Measurements from ENCODE around the gene LRRC37B.
A peak's percentile ranks its signal among the peaks of the same experiment; 100 is the strongest.
"Not testable (repeated sequence)": the region's sequence is repeated elsewhere in the genome, so short reads cannot be mapped to it uniquely, and the experiment has no call there.

The LRRC37B gene

DNA sequence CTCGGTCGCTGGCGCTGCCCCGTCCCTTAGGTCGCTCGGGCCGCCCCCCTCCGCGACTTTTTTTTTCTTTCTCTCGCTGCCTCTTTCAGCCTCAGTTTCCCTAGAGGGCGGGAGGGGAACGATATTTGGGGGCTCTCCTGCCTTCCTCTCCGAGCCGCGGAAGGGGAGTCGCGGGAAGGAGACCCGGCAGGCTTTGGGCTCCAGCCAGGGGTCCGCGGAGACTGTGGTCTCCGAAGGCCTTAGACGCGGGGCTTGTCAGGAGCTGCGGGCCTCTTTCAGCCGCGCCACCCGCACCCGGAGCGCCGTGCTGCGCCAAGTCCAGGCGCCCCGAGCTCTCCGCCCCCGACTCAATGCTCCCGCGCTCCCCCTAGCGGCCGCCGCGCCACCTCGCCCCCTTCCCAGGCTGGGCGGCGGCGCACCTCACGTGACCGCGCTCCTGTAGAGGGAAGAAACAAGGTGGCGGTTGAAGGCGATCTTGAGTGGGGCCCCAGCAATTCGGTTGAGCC is at the start of gene LRRC37B:
Gene LRRC37B, plus strand, starts transcription at position 427 of the 506 bp plus-strand sequence. CDS start 14,010 bp downstream, outside the sequence.
- peak; percentile 65 for DNase-seq (ENCODE audit: low read depth)

DNA sequence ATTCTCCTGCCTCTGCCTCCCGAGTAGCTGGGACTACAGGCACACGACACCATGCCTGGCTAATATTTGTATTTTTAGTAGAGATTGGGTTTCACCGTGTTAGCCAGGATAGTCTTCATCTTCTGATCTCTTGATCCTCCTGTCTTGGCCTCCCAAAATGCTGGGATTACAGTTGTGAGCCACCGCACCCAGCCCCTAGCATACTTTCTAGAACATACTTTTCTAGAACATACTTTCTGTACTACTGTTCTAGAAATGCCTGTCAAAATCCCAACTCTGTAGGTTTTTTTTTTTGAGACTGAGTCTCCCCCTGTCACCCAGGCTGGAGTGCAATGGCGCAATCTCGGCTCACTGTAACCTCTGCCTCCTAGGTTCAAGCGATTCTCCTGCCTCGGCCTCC is 43.1 kb upstream of the LRRC37B start:
- not testable (repeated sequence) for DNase-seq (ENCODE audit: low read depth)

DNA sequence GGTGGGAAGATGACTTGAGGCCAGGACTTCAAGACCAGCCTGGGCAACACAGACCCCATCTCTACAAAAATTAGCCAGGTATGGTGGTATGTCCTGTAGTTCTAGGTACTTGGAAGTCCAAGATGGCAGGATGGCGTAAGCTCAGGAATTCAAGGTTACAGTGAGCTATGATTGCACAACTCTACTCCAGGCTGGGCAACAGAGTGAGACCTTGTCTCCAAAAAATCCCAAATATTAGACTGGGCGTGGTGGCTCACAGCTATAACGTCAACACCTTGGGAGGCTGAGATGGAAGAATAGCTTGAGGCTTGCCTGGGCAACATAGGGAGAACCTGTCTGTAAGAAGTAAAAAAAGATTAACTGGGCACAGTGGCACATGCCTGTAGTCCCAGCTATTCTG is 39.5 kb upstream of the LRRC37B start:
- no peak for DNase-seq (ENCODE audit: low read depth)

- DNase-seq (ENCODE audit: low read depth): not testable (repeated sequence)
Observed at GRCh38 chr17:31970416-31970815, 36.8 kb upstream of the LRRC37B start.

- DNase-seq (ENCODE audit: low read depth): not testable (repeated sequence)
Observed at GRCh38 chr17:31974269-31975071, 32.7 kb upstream of the LRRC37B start.

DNA sequence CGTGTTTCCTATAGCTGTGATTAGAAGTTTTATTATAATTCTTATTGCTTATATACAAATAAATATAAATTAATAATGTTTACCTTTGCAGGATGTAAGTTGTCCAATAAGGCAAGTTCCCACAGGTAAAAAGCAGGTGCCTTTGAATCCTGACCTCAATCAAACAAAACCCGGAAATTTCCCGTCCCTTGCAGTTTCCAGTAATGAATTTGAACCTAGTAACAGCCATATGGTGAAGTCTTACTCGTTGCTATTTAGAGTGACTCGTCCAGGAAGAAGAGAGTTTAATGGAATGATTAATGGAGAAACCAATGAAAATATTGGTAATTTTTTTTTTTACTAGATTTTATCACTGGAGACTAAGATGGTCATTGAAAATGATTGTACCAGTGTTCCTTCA is 31.8 kb upstream of the LRRC37B start:
- not testable (repeated sequence) for DNase-seq (ENCODE audit: low read depth)

DNA sequence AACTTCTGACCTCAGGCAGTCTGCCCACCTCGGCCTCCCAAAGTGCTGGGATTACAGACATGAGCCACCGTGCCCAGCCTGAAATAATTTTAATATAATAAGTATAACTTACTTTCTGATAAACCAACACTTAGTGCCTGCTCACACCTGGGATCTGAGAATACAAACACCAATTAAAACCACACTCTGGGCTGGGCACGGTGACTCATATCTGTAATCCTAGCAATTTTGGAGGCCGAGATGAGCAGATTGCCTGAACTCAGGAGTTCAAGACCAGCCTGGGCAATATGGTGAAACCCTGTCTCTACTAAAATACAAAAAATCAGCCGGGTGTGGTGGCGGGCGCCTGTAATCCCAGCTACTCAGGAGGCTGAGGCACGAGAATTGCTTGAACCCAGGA is 15.4 kb upstream of the LRRC37B start:
- not testable (repeated sequence) for DNase-seq (ENCODE audit: low read depth)

DNA sequence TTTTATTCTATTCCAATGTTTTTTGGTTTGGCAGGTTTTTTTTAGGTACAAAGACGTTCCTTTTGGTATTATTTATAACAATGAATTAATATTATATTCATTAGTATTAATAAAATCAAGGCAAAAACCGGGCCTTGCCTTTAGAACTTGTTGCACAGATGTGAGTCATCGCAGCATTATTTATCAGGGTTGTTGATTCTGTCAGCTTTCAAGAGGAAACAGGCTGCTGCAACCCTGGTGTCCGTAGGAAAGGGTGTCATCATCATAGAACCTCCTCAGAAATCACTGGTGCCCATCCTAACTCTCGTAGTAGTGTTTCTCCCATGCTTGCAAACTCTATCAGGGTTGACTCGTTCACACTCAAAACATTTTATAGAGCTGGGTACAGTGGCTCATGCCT is 10.2 kb upstream of the LRRC37B start:
- no peak for DNase-seq (ENCODE audit: low read depth)

DNA sequence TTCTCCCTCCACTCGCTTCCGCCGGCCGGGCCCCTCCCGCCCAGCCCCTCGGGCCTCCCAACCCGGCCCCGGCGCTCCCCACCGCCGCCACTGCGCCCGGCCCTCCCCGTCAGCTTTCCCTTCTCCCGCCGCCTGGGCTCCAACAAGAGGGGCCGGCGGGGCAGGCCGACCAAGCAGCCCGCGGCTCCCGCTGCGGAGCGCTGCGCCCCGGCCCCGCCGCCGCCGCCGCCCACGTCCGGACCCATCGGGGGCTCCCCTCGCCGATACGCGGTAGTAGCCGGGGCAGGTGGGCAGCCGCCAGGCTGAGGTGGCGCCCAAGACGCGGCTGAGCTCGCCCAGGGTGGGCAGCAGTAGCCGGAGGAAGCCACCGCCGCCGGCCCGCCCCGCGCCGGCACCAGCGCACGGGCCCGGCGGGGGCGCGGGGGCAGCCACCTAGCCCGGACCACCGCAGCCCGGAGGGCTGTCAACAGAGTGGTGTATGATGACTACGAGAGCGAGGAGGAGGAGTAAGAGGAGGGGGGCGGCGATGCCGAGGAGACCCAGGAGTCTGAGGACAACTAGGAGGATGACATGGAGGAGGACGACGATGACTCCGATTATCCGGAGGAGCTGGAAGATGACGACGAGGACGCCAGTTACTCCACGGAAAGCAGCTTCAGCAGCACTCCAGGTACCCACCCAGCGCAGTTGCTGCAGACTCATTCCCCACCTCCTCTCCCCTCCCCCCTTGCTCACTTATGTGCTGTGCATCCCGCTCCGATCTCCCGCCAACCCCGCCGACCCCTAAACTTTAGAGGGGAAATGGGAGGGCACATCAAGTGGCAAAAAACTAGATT is 498 bp downstream of the LRRC37B start:
- no peak for DNase-seq (ENCODE audit: low read depth)

- DNase-seq (ENCODE audit: low read depth): no peak
Observed at GRCh38 chr17:32009262-32009542, 2.0 kb downstream of the LRRC37B start.

DNA sequence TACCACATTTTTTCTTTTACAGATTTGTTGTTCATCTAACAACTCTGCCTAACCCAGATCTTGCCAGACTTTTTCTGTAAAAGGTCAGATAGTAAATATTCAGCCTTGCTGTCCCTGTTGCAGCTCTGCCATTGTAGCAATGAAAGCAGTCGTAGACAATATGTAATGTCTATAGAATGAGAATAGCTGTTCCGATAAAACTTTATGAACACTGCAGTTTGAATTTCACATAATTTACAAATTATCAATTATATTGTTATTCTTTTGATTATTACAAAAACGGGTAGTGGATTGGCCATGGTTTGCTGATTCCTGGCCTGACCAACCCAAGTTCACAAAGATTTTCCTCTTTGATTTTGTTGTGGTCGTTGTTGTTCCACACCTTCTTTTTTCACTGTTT is 2.9 kb downstream of the LRRC37B start:
- DNase-seq (ENCODE audit: low read depth): no peak

GRCh38 chr17:32015245-32016013 is 8.2 kb downstream of the LRRC37B start:
- DNase-seq (ENCODE audit: low read depth): peak; percentile 61

DNA sequence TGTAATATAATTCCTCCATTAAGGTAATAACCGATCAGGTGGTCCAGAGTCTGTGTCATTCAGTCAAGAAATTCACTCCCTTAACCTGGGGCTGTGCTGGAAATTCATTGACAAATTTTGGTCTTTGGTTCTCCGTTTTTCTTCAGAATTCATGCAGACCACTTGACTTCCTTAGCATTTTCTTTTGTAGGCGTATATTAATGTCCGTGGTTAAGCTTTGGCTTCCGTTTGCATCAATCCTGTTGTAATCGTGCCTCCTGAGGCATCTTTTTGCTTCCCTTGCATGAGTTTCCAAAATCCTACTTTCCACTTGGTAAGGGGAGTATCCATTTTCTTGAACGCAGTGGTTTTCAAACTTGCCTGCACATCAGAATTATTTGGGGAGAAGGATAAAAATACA is 9.0 kb downstream of the LRRC37B start:
- no peak for DNase-seq (ENCODE audit: low read depth)

DNA sequence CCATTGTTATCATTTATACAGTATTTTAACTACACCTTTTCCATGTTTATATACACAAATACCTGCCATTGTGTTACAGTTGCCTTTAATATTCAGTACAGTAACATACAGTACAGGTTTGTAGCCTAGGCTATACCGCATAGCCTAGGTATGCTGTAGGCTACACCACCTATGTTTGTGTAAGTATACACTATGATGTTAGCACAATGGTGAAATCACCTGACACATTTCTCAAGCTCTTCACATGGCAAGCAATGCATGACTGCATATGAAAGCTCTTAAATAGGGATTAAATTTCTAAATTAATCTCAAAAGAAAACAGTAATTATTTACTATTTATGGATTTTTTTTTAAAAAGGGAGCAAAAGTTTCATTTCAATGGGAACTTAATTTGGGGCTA is 12.0 kb downstream of the LRRC37B start:
- DNase-seq (ENCODE audit: low read depth): no peak

GRCh38 chr17:32020943-32021614 is 13.9 kb downstream of the LRRC37B start:
- peak; percentile 36 for DNase-seq (ENCODE audit: low read depth)

DNA sequence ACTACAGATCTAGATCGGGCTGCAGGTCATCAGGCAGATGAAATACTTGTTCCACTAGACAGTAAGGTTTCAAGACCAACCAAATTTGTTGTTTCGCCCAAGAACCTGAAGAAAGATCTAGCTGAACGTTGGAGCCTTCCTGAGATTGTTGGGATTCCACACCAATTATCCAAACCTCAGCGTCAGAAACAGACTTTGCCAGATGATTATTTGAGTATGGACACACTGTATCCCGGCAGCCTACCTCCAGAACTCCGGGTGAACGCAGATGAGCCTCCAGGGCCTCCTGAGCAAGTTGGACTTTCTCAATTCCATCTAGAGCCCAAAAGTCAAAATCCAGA is 14.4 kb downstream of the LRRC37B start:
- DNase-seq (ENCODE audit: low read depth): no peak

- DNase-seq (ENCODE audit: low read depth): not testable (repeated sequence)
Observed at GRCh38 chr17:32022554-32022953, 15.4 kb downstream of the LRRC37B start.

DNA sequence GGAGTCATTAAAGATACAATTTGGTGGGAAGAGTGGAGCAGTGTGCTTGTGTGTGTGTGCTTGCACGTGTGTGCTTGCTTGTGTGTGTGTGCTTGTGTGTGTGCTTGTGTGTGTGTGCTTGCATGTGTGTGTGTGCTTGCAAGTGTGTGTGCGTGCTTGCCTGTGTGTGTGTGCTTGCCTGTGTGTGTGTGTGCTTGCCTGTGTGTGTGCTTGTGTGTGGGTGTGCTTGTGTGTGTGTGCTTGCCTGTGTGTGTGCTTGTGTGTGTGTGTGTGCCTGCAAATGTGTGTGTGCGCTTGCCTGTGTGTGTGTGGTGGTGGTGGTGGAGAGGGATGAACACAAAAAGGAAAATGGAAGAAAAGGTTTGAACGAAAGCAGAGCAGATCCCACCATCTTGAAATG is 20.1 kb downstream of the LRRC37B start:
- DNase-seq (ENCODE audit: low read depth): not testable (repeated sequence)

GRCh38 chr17:32033223-32033622 is 26.0 kb downstream of the LRRC37B start:
- no peak for DNase-seq (ENCODE audit: low read depth)

DNA sequence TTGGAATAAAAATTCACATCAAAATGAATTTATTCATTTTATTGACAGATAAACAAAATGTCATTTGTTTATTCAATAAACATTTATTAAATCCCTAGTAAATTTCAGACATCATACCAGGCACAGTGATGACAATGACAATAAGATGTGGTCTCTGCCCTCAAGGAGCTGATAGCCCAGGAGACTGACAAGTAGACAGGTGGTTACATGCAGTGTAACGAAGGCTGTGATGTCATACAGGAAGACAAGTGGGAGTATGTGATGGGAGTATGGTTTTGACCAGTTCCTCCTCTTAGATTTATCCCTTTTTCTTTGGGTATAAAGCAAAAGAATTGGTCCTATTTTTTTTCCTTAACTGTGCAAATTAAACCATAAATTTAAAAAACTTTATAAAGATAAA is 26.6 kb downstream of the LRRC37B start:
- DNase-seq (ENCODE audit: low read depth): not testable (repeated sequence)

GRCh38 chr17:32040246-32040645 is 33.1 kb downstream of the LRRC37B start:
- not testable (repeated sequence) for DNase-seq (ENCODE audit: low read depth)
